GM12873 (cell line): ENCODE results near the gene ATXN1.

ENCODE experiments used
- CTCF ChIP-seq: IDR thresholded peaks from 2 replicates; pipeline ENCODE4 v1.5.1; 2012; ENCODE audit warnings: low read depth, mild to moderate bottlenecking, moderate library complexity, low read length, control low read depth; ENCODE audit not compliant: insufficient read depth; ENCODE audit errors: missing control alignments

Gene ATXN1

GRCh38 chr6:16746401-16746800 is 14.9 kb downstream of the ATXN1 start:
- TF ChIP-seq CTCF = no peak

GRCh38 chr6:16743664-16744210 is 17.5 kb downstream of the ATXN1 start:
- TF ChIP-seq CTCF = no peak

- no peak for TF ChIP-seq CTCF
Measured at GRCh38 chr6:16742116-16742515, 19.1 kb downstream of the ATXN1 start.

- TF ChIP-seq CTCF = no peak
Measured at GRCh38 chr6:16741112-16742016, 19.9 kb downstream of the ATXN1 start.

GRCh38 chr6:16740097-16740496 is 21.2 kb downstream of the ATXN1 start:
- no peak for TF ChIP-seq CTCF

GRCh38 chr6:16739329-16739801 is 21.9 kb downstream of the ATXN1 start:
- no peak for TF ChIP-seq CTCF

GRCh38 chr6:16737925-16738324 is 23.3 kb downstream of the ATXN1 start:
- TF ChIP-seq CTCF = no peak
